Astrocyte (in vitro differentiated cells and primary cell): Measurements from ENCODE around the gene DNAJC24. TPM values are rescaled to one million over a fixed set of nuclear protein-coding genes. Genes with fewer than 3 reads are reported as not detected.

ENCODE experiments used
- DNase-seq: peaks from one replicate; pipeline ENCODE4 v3.0.0-alpha.2; 2010; ENCODE audit warnings: low read depth
- FAIRE-seq: peaks from 2 replicates; lab custom pipeline; 2011; peaks lifted over from hg19 to GRCh38; lab: Jason Lieb, UNC
- H2AFZ ChIP-seq: 2 replicates; pipeline ENCODE4 v1.6.0; 2012; ENCODE audit warnings: low read depth, low read length, inconsistent platforms
- H3K27ac ChIP-seq: 2 replicates; pipeline ENCODE4 v1.5.1; 2011; ENCODE audit warnings: low read depth, low read length, inconsistent platforms
- H3K27me3 ChIP-seq: 2 replicates; pipeline ENCODE4 v1.6.0; 2011; ENCODE audit warnings: low read length, inconsistent platforms; ENCODE audit not compliant: insufficient read depth
- H3K36me3 ChIP-seq: 2 replicates; pipeline ENCODE4 v1.5.1; 2011; ENCODE audit warnings: low read length, inconsistent platforms; ENCODE audit not compliant: insufficient read depth
- H3K4me1 ChIP-seq: 2 replicates; pipeline ENCODE4 v1.5.1; 2011; ENCODE audit warnings: low read length, inconsistent platforms; ENCODE audit not compliant: insufficient read depth
- H3K4me2 ChIP-seq: 2 replicates; pipeline ENCODE4 v1.6.0; 2012; ENCODE audit warnings: low read length, inconsistent platforms
- H3K4me3 ChIP-seq: 2 replicates; pipeline ENCODE4 v1.5.1; 2011; ENCODE audit warnings: low read depth, mild to moderate bottlenecking, low read length, inconsistent platforms; ENCODE audit not compliant: insufficient read depth
- H3K79me2 ChIP-seq: 2 replicates; pipeline ENCODE4 v1.6.0; 2012; ENCODE audit warnings: mild to moderate bottlenecking, low read length, inconsistent platforms; ENCODE audit not compliant: insufficient read depth
- H3K9ac ChIP-seq: 2 replicates; pipeline ENCODE4 v1.6.0; 2012; ENCODE audit warnings: mild to moderate bottlenecking, low read length, inconsistent platforms
- H3K9me3 ChIP-seq: 2 replicates; pipeline ENCODE4 v1.5.1; 2012; ENCODE audit warnings: low read depth, mild to moderate bottlenecking, low read length, inconsistent platforms; ENCODE audit not compliant: insufficient read depth
- H4K20me1 ChIP-seq: 2 replicates; pipeline ENCODE4 v1.6.0; 2012; ENCODE audit warnings: low read length, inconsistent platforms; ENCODE audit not compliant: insufficient read depth
- H3K27ac Mint-ChIP-seq: one replicate; pipeline ENCODE4 v1.8.0; 2021; ENCODE audit warnings: mild to moderate bottlenecking, mixed read lengths; ENCODE audit not compliant: unreplicated experiment
- H3K27me3 Mint-ChIP-seq: one replicate; pipeline ENCODE4 v1.8.0; 2021; ENCODE audit warnings: low read depth, mixed read lengths; ENCODE audit not compliant: unreplicated experiment
- H3K36me3 Mint-ChIP-seq: one replicate; pipeline ENCODE4 v1.8.0; 2021; ENCODE audit warnings: low read depth, mixed read lengths; ENCODE audit not compliant: unreplicated experiment
- H3K4me1 Mint-ChIP-seq: one replicate; pipeline ENCODE4 v1.8.0; 2021; ENCODE audit warnings: low read depth, mixed read lengths; ENCODE audit not compliant: unreplicated experiment
- H3K4me3 Mint-ChIP-seq: one replicate; pipeline ENCODE4 v1.8.0; 2021; ENCODE audit warnings: mild to moderate bottlenecking, moderate library complexity, mixed read lengths; ENCODE audit not compliant: unreplicated experiment
- H3K9me3 Mint-ChIP-seq: one replicate; pipeline ENCODE4 v1.8.0; 2021; ENCODE audit warnings: mild to moderate bottlenecking, mixed read lengths; ENCODE audit not compliant: unreplicated experiment
- CTCF ChIP-seq: IDR thresholded peaks from 2 replicates; pipeline ENCODE4 v1.5.1; 2011; ENCODE audit warnings: low read depth, mild to moderate bottlenecking, inconsistent platforms, low read length, moderate library complexity; ENCODE audit not compliant: insufficient read depth
- EZH2 ChIP-seq: IDR thresholded peaks from 2 replicates; pipeline ENCODE4 v1.6.1; 2012; ENCODE audit warnings: mild to moderate bottlenecking, low read length, inconsistent platforms; ENCODE audit not compliant: insufficient read depth
- total RNA-seq: library from RNA; stranded (reverse); gene quantifications from 2 replicates; pipeline ENCODE4 v1.2.1, GENCODE V29; 2021

Gene DNAJC24
- total RNA-seq, 1 donor from 2014 or later: 23.1 TPM

- no peaks in the 10 kb centered on the region for H3K36me3 ChIP-seq
- peak; percentile 60 for DNase-seq
- no peaks in the 10 kb centered on the region for H3K79me2 ChIP-seq
- H2AFZ ChIP-seq: no peak overlapping the region
- no peak overlapping the region for H3K4me2 ChIP-seq
- H3K4me3 Mint-ChIP-seq: no peak overlapping the region
- no peak overlapping the region for H3K9ac ChIP-seq
- TF ChIP-seq EZH2 (no peak), CTCF (no peak)
- peak overlapping the region; percentile 90 for H3K27ac Mint-ChIP-seq
- H3K9me3 ChIP-seq: no peaks in the 10 kb centered on the region
- H3K27me3 Mint-ChIP-seq: no peaks in the 10 kb centered on the region
- H3K27ac ChIP-seq: no peak overlapping the region
- no peaks in the 10 kb centered on the region for H4K20me1 ChIP-seq
- no peak for FAIRE-seq
- no peak overlapping the region for H3K4me3 ChIP-seq
- H3K9me3 Mint-ChIP-seq: no peaks in the 10 kb centered on the region
- H3K36me3 Mint-ChIP-seq: peaks cover 2% of the 10 kb centered on the region
- H3K27me3 ChIP-seq: no peaks in the 10 kb centered on the region
- no peaks in the 10 kb centered on the region for H3K4me1 ChIP-seq
- peaks cover 6% of the 10 kb centered on the region for H3K4me1 Mint-ChIP-seq
Observed at GRCh38 chr11:31325160-31325559, 44.5 kb upstream of the DNAJC24 start.

- H3K27me3 ChIP-seq: no peaks in the 10 kb centered on the region
- no peaks in the 10 kb centered on the region for H3K9me3 ChIP-seq
- no peak overlapping the region for H3K4me3 Mint-ChIP-seq
- peaks cover 4% of the 10 kb centered on the region for H3K9me3 Mint-ChIP-seq
- peaks cover 6% of the 10 kb centered on the region for H3K4me1 Mint-ChIP-seq
- H3K36me3 ChIP-seq: no peaks in the 10 kb centered on the region
- no peak overlapping the region for H3K9ac ChIP-seq
- peaks cover 2% of the 10 kb centered on the region for H3K36me3 Mint-ChIP-seq
- H3K4me1 ChIP-seq: no peaks in the 10 kb centered on the region
- no peak overlapping the region for H2AFZ ChIP-seq
- DNase-seq (no peak), FAIRE-seq (no peak)
- H3K27me3 Mint-ChIP-seq: no peaks in the 10 kb centered on the region
- H3K27ac Mint-ChIP-seq: no peak overlapping the region
- H3K4me2 ChIP-seq: no peak overlapping the region
- H4K20me1 ChIP-seq: no peaks in the 10 kb centered on the region
- no peak overlapping the region for H3K4me3 ChIP-seq
- H3K27ac ChIP-seq: no peak overlapping the region
- H3K79me2 ChIP-seq: no peaks in the 10 kb centered on the region
- TF ChIP-seq CTCF (no peak), EZH2 (no peak)
Observed at GRCh38 chr11:31326470-31327148, 43.1 kb upstream of the DNAJC24 start.

- Mint-ChIP-seq H3K27ac (no peak overlapping the region), H3K9me3 (peaks cover 6% of the 10 kb centered on the region), H3K4me1 (peaks cover 6% of the 10 kb centered on the region), H3K4me3 (no peak overlapping the region), H3K36me3 (peaks cover 2% of the 10 kb centered on the region), H3K27me3 (no peaks in the 10 kb centered on the region)
- DNase-seq: no peak
- Histone ChIP-seq H3K27ac (no peak overlapping the region), H3K4me3 (no peak overlapping the region), H3K4me1 (no peaks in the 10 kb centered on the region), H3K27me3 (no peaks in the 10 kb centered on the region), H3K4me2 (no peak overlapping the region), H2AFZ (no peak overlapping the region), H3K9me3 (no peaks in the 10 kb centered on the region), H4K20me1 (no peaks in the 10 kb centered on the region), H3K36me3 (no peaks in the 10 kb centered on the region), H3K79me2 (no peaks in the 10 kb centered on the region), H3K9ac (no peak overlapping the region)
- TF ChIP-seq CTCF: no peak
- no peak for TF ChIP-seq EZH2
- FAIRE-seq: no peak
Observed at GRCh38 chr11:31327417-31327816, 42.2 kb upstream of the DNAJC24 start.
